T-helper 1 cell (primary cell): ENCODE results near the gene GABRG2.

Source experiments
- DNase-seq, 5 donors: peaks; one replicate each; pipeline ENCODE4 v3.0.0-alpha.2; 2012 to 2020

Gene GABRG2

GRCh38 chr5:162193012-162193411 is 125.4 kb downstream of the GABRG2 start:
- no peak for DNase-seq

- DNase-seq, result no peak
These were observed 128.8 kb downstream of the GABRG2 start for GRCh38 chr5:162196351-162196750.

- no peak for DNase-seq
These were observed 134.8 kb downstream of the GABRG2 start for GRCh38 chr5:162202285-162202880.
